Activated CD4-positive, alpha-beta T cell treated with anti-CD3 and anti-CD28 coated beads, Interleukin-2, Interleukin-4, amounts not matched to agents 100 ng/mL and 50 ng/mL, durations not matched to agents 16 hours and 8 hours (primary cell): ENCODE measurements around the gene SOWAHA.
"Not testable (repeated sequence)": the region's sequence is repeated elsewhere in the genome, so short reads cannot be mapped to it uniquely, and the experiment has no call there.

Experiments
- DNase-seq: peaks from one replicate; pipeline ENCODE4 v3.0.0-alpha.2; 2020; ENCODE audit warnings: low spot score

Gene SOWAHA

GRCh38 chr5:132777209-132778069 is 35.7 kb upstream of the SOWAHA start, which contains the start of gene SEPTIN8:
Gene SEPTIN8, minus strand, starts transcription at chr5:132777239. Its CDS starts 102 bp downstream, at chr5:132777137.
- peak; percentile 22 for DNase-seq

- DNase-seq = no peak
These were observed 35.0 kb upstream of the SOWAHA start for GRCh38 chr5:132778129-132778528.

GRCh38 chr5:132778856-132779255 is 34.2 kb upstream of the SOWAHA start:
- no peak for DNase-seq

GRCh38 chr5:132779961-132780360 is 33.1 kb upstream of the SOWAHA start:
- no peak for DNase-seq

- no peak for DNase-seq
These were observed 32.5 kb upstream of the SOWAHA start for GRCh38 chr5:132780577-132780976.

GRCh38 chr5:132781029-132781428 is 32.1 kb upstream of the SOWAHA start:
- no peak for DNase-seq

- DNase-seq = no peak
These were observed 31.0 kb upstream of the SOWAHA start for GRCh38 chr5:132782101-132782500.

GRCh38 chr5:132785365-132785764 is 27.7 kb upstream of the SOWAHA start:
- no peak for DNase-seq

- DNase-seq = no peak
These were observed 27.2 kb upstream of the SOWAHA start for GRCh38 chr5:132785864-132786263.

GRCh38 chr5:132787076-132787475 is 26.0 kb upstream of the SOWAHA start:
- DNase-seq = no peak

- DNase-seq = no peak
These were observed 24.6 kb upstream of the SOWAHA start for GRCh38 chr5:132788508-132788907.

- no peak for DNase-seq
These were observed 23.9 kb upstream of the SOWAHA start for GRCh38 chr5:132788990-132789886.

GRCh38 chr5:132790201-132790865 is 22.8 kb upstream of the SOWAHA start:
- no peak for DNase-seq

- DNase-seq = no peak
These were observed 22.1 kb upstream of the SOWAHA start for GRCh38 chr5:132791026-132791425.

GRCh38 chr5:132797651-132798050 is 15.5 kb upstream of the SOWAHA start:
- DNase-seq = no peak

GRCh38 chr5:132799392-132799791 is 13.7 kb upstream of the SOWAHA start:
- no peak for DNase-seq

- DNase-seq = no peak
These were observed 12.6 kb upstream of the SOWAHA start for GRCh38 chr5:132800545-132800944.

- no peak for DNase-seq
These were observed 10.9 kb upstream of the SOWAHA start for GRCh38 chr5:132802044-132802684.

GRCh38 chr5:132802685-132803066 is 10.4 kb upstream of the SOWAHA start:
- DNase-seq = not testable (repeated sequence)

GRCh38 chr5:132804219-132804618 is 8.9 kb upstream of the SOWAHA start:
- not testable (repeated sequence) for DNase-seq

GRCh38 chr5:132805872-132806271 is 7.2 kb upstream of the SOWAHA start:
- DNase-seq = not testable (repeated sequence)

GRCh38 chr5:132806804-132807162 is 6.3 kb upstream of the SOWAHA start:
- not testable (repeated sequence) for DNase-seq
